GM12878 (cell line): ENCODE results near the gene SLC29A2. TPM values are rescaled to one million over a fixed set of nuclear protein-coding genes. Genes with fewer than 3 reads are reported as not detected.

Experiments used
- ATAC-seq: fragments of 200-7000 bp; cut with Tn5 transposase; 3 replicates; pipeline ENCODE4 v1.9.1; 2020; ENCODE audit warnings: mild to moderate bottlenecking, moderate library complexity
- BruUV-seq: library from RNA; stranded (reverse); fragments of 400-500 nt; replicated peaks from 2 replicates; lab custom pipeline; 2021; lab: Mats Ljungman, UMichigan
- CTCF ChIA-PET: fragments of 300-600 bp; sonication (Branson Sonifier 250); formaldehyde crosslinking; extraction: SDS; loops from one replicate; lab custom pipeline; 2021; ENCODE audit warnings: inconsistent platforms; lab: Yijun Ruan, JAX
- POLR2A ChIA-PET: fragments of 350-600 bp; formaldehyde crosslinking; extraction: SDS; loops from one replicate; lab custom pipeline; 2021; ENCODE audit warnings: inconsistent platforms; lab: Charles Lee
- RAD21 ChIA-PET: fragments of 300-600 bp; sonication (Branson Sonifier 250); formaldehyde crosslinking; loops from one replicate; lab custom pipeline; 2023; ENCODE audit warnings: antibody characterized with exemption; ENCODE audit not compliant: unreplicated experiment; lab: Charles Lee
- SMC1A ChIA-PET: fragments of 300-600 bp; sonication (Branson Sonifier 250); formaldehyde crosslinking; loops from one replicate; lab custom pipeline; 2023; ENCODE audit not compliant: unreplicated experiment, uncharacterized antibody; lab: Charles Lee
- DNase-seq: peaks from one replicate; pipeline ENCODE4 v3.0.0-alpha.2; 2011; ENCODE audit warnings: low read depth, low spot score
- FAIRE-seq: peaks from 3 replicates; lab custom pipeline; 2011; peaks lifted over from hg19 to GRCh38; lab: Jason Lieb, UNC
- H2AFZ ChIP-seq: 2 replicates; pipeline ENCODE4 v1.6.0; 2011; ENCODE audit warnings: low read depth, low read length, control low read depth; ENCODE audit not compliant: control insufficient read depth
- H3K27ac ChIP-seq: 2 replicates; pipeline ENCODE4 v1.5.1; 2011; ENCODE audit warnings: control low read depth; ENCODE audit not compliant: control insufficient read depth, insufficient read depth
- H3K27me3 ChIP-seq, 2 experiments: replicated peaks in 1 of 2; 2 replicates each; pipeline versions ENCODE4 v1.6.0 to v1.6.1; 2011; ENCODE audit warnings: low read length in 1 of 2; ENCODE audit not compliant: control insufficient read depth in 2 of 2, insufficient read depth in 2 of 2
- H3K36me3 ChIP-seq, 2 experiments: 2 replicates each; pipeline ENCODE4 v1.5.1; 2011; ENCODE audit warnings: low read length in 1 of 2; ENCODE audit not compliant: control insufficient read depth in 2 of 2, insufficient read depth in 2 of 2
- H3K4me1 ChIP-seq: 2 replicates; pipeline ENCODE4 v1.6.1; 2011; ENCODE audit warnings: mild to moderate bottlenecking, low read length, moderate library complexity, mixed read lengths; ENCODE audit not compliant: control insufficient read depth, insufficient read depth
- H3K4me2 ChIP-seq: 2 replicates; pipeline ENCODE4 v1.6.0; 2011; ENCODE audit warnings: control low read depth; ENCODE audit not compliant: control insufficient read depth, insufficient read depth
- H3K4me3 ChIP-seq: fragments of 200-600 bp; sonication (generic); 2 replicates; pipeline ENCODE4 v1.5.1; 2016
- H3K79me2 ChIP-seq: 2 replicates; pipeline ENCODE4 v1.6.0; 2011; ENCODE audit warnings: low read length; ENCODE audit not compliant: control insufficient read depth, insufficient read depth
- H3K9ac ChIP-seq: 2 replicates; pipeline ENCODE4 v1.8.0; 2011; ENCODE audit warnings: low read length, control low read depth, mixed read lengths; ENCODE audit not compliant: control insufficient read depth, insufficient read depth
- H3K9me3 ChIP-seq: replicated peaks from 3 replicates; pipeline ENCODE4 v1.5.1; 2011; ENCODE audit warnings: mild to moderate bottlenecking, low read length; ENCODE audit not compliant: control insufficient read depth, insufficient read depth
- H4K20me1 ChIP-seq: 2 replicates; pipeline ENCODE4 v1.6.0; 2011; ENCODE audit not compliant: control insufficient read depth, insufficient read depth
- BCL11A ChIP-seq: IDR thresholded peaks from 2 replicates; pipeline ENCODE4 v1.6.1; 2011; ENCODE audit warnings: low read depth, low read length
- BHLHE40 ChIP-seq, 2 experiments: fragments of 450-650 bp in 1 of 2; IDR thresholded peaks; 2 replicates each; pipeline ENCODE4 v1.6.1; 2011 to 2017; ENCODE audit warnings: low read depth in 2 of 2, borderline replicate concordance in 1 of 2, improper control_type of control experiment in 1 of 2, low read length in 1 of 2, mild to moderate bottlenecking in 1 of 2
- CEBPB ChIP-seq, 2 experiments: fragments of 150-350 bp in 1 of 2; IDR thresholded peaks; 2 replicates each; pipeline ENCODE4 v1.6.1; 2012 to 2014; ENCODE audit warnings: low read depth in 2 of 2, low read length in 2 of 2, borderline replicate concordance in 1 of 2, inconsistent platforms in 1 of 2
- CHD1 ChIP-seq: IDR thresholded peaks from 2 replicates; pipeline ENCODE4 v1.6.1; 2012; ENCODE audit warnings: low read depth, low read length, improper control_type of control experiment
- DPF2 ChIP-seq: fragments of 450-650 bp; IDR thresholded peaks from 2 replicates; pipeline ENCODE4 v1.6.1; 2017; ENCODE audit warnings: mild to moderate bottlenecking
- ELK1 ChIP-seq: IDR thresholded peaks from 2 replicates; pipeline ENCODE4 v1.6.1; 2012; ENCODE audit warnings: low read depth, low read length, improper control_type of control experiment
- FOXK2 ChIP-seq: fragments of 450-650 bp; IDR thresholded peaks from 2 replicates; pipeline ENCODE4 v1.6.1; 2017; ENCODE audit warnings: mild to moderate bottlenecking, moderate library complexity
- HCFC1 ChIP-seq: fragments of 150-350 bp; IDR thresholded peaks from 2 replicates; pipeline ENCODE4 v1.6.1; 2014; ENCODE audit warnings: low read length
- HDGF ChIP-seq: fragments of 450-650 bp; IDR thresholded peaks from 2 replicates; pipeline ENCODE4 v1.6.1; 2016; ENCODE audit warnings: antibody characterized with exemption
- PBX3 ChIP-seq: IDR thresholded peaks from 2 replicates; pipeline ENCODE4 v1.6.1; 2011; ENCODE audit warnings: mild to moderate bottlenecking, low read depth, low read length, moderate library complexity; ENCODE audit not compliant: insufficient replicate concordance
- POLR2A ChIP-seq: IDR thresholded peaks from 2 replicates; pipeline ENCODE4 v1.6.1; 2011; ENCODE audit warnings: low read depth, mild to moderate bottlenecking, low read length
- RAD21 ChIP-seq: IDR thresholded peaks from 2 replicates; pipeline ENCODE4 v1.6.1; 2011; ENCODE audit warnings: mild to moderate bottlenecking, low read depth, low read length, moderate library complexity; ENCODE audit not compliant: insufficient read depth
- RBBP5 ChIP-seq: fragments of 200-600 bp; sonication (generic); conservative IDR thresholded peaks from 2 replicates; pipeline ENCODE4 v1.6.1; 2016
- SIX5 ChIP-seq: IDR thresholded peaks from 2 replicates; pipeline ENCODE4 v1.6.1; 2011; ENCODE audit warnings: mild to moderate bottlenecking, low read depth, low read length, moderate library complexity; ENCODE audit not compliant: severe bottlenecking
- SMARCA5 ChIP-seq: fragments of 450-650 bp; IDR thresholded peaks from 2 replicates; pipeline ENCODE4 v1.6.1; 2017; ENCODE audit warnings: mild to moderate bottlenecking
- SMC3 ChIP-seq: IDR thresholded peaks from 2 replicates; pipeline ENCODE4 v1.6.1; 2011; ENCODE audit warnings: low read length, improper control_type of control experiment, borderline replicate concordance
- YBX1 ChIP-seq: fragments of 450-650 bp; IDR thresholded peaks from 2 replicates; pipeline ENCODE4 v1.6.1; 2016; ENCODE audit warnings: antibody characterized with exemption
- WGBS: methylation state at CpG from one replicate; pipeline ENCODE4 v1.1.6; 2016; ENCODE audit warnings: low lambda C conversion rate; ENCODE audit not compliant: insufficient replicate concordance, insufficient coverage; ENCODE audit errors: missing lambda C conversion rate; 5-methylcytosine and 5-hydroxymethylcytosine counted together
- in situ Hi-C: fragments of 300-500 bp; cut with MboI; formaldehyde crosslinking; loops from 9 replicates; pipeline ENCODE4 v1.14.3; 2018; ENCODE audit warnings: mixed read lengths
- intact Hi-C: fragments of 100-400 bp; cut with micrococcal nuclease; formaldehyde crosslinking; loops from one replicate; pipeline ENCODE4 v1.14.2; 2022; ENCODE audit not compliant: unreplicated experiment
- polyA plus RNA-seq, 11 experiments: library from polyadenylated mRNA; depleted of rRNA in 4 of 11; unstranded in 6 of 11; stranded (reverse) in 5 of 11; fragments of >200 nt; fragmentation: Nextera tagmentation in 4 of 11; fragmentation: Illumina TruSeq in 1 of 11; extraction: Ambion mirVana in 4 of 11; extraction: Trizol in 1 of 11; gene quantifications; 1 replicate in 1 of 11; 2 replicates in 10 of 11; pipeline versions ENCODE4 v1.2.1 to v1.2.3, GENCODE V29; 2011 to 2016; ENCODE audit warnings: inconsistent platforms in 2 of 11, missing spikeins in 2 of 11, low read depth in 1 of 11
- total RNA-seq, 4 experiments: library from RNA; depleted of rRNA in 3 of 4; stranded (reverse); fragments of >200 nt in 3 of 4; fragmentation: Illumina TruSeq in 1 of 4; extraction: Trizol in 1 of 4; gene quantifications; 2 replicates each; pipeline versions ENCODE4 v1.2.1 to v1.2.3, GENCODE V29; 2013 to 2021

The SLC29A2 gene
- total and polyA plus RNA-seq, 10 of the 15 experiments (the other 5 are each of a cell fraction or from before 2014, with no cell fraction given): 0.27 to 7.5 (median 2.2) TPM

- ChIA-PET SMC1A (interaction anchor here (1.9 kb wide), 1 partner anchor 82 kb away, joined by 5 read pairs; no protein-coding TSS in a partner anchor), CTCF (interaction anchor here (0.9 to 2.7 kb wide), 4 partner anchors 8 to 86 kb away, joined by 3 to 13 read pairs (median 5); partner anchors contain the start of gene DPP3), POLR2A (interaction anchor here (0.6 kb wide), 1 partner anchor 259 kb away, joined by 3 read pairs; no protein-coding TSS in a partner anchor), RAD21 (interaction anchor here (1.2 kb wide), 1 partner anchor 275 kb away, joined by 4 read pairs; no protein-coding TSS in a partner anchor)
- no peak for FAIRE-seq
- H3K36me3 ChIP-seq: no peaks in the 10 kb centered on the region
- H3K79me2 ChIP-seq: no peaks in the 10 kb centered on the region
- TF ChIP-seq RAD21: no peak
- TF ChIP-seq HDGF: no peak
- TF ChIP-seq CEBPB (IDR thresholded peaks at IDR 0.05; ENCODE audit: borderline replicate concordance in 1 of 2, low read depth in 2 of 2, low read length in 2 of 2): no peak
- TF ChIP-seq YBX1: no peak
- TF ChIP-seq SIX5: no peak
- no peak for TF ChIP-seq PBX3
- no peak for TF ChIP-seq SMC3
- TF ChIP-seq DPF2: no peak
- no peak for TF ChIP-seq POLR2A
- TF ChIP-seq ELK1: no peak
- no peak for TF ChIP-seq CHD1
- TF ChIP-seq HCFC1: no peak
- TF ChIP-seq SMARCA5: no peak
- TF ChIP-seq RBBP5: no peak
- TF ChIP-seq FOXK2: no peak
- no peak for TF ChIP-seq BHLHE40 (IDR thresholded peaks at IDR 0.05; ENCODE audit: borderline replicate concordance in 1 of 2, low read depth in 2 of 2, low read length in 1 of 2)
- no peak for TF ChIP-seq BCL11A
- H3K4me1 ChIP-seq: no peaks in the 10 kb centered on the region
- H3K9ac ChIP-seq: no peak overlapping the region
- no peak overlapping the region for H3K4me2 ChIP-seq
- no peak overlapping the region for H2AFZ ChIP-seq
- H3K27ac ChIP-seq: no peak overlapping the region
- ATAC-seq: no peak
- no peak overlapping the region for H3K4me3 ChIP-seq
- BruUV-seq: no TSS peak
- 53% methylated on average over 3 of the region's 3 CpGs for WGBS
- DNase-seq: no peak
- in situ Hi-C loops (no loop called here), intact Hi-C loops (no loop called here)
- no peaks in the 10 kb centered on the region for H3K27me3 ChIP-seq
- no peaks in the 10 kb centered on the region for H4K20me1 ChIP-seq
- no peaks in the 10 kb centered on the region for H3K9me3 ChIP-seq
Measured at GRCh38 chr11:66393954-66394353, 22.4 kb upstream of the SLC29A2 start.
